H1 (cell line): ENCODE measurements around the gene SCMH1. TPM values are rescaled to one million over a fixed set of nuclear protein-coding genes. Genes with fewer than 3 reads are reported as not detected.

Experiments
- CHD7 ChIP-seq: fragments of 300-600 bp; sonication (generic); IDR thresholded peaks from 2 replicates; pipeline ENCODE4 v1.7.1; 2012; ENCODE audit warnings: low read length, moderate library complexity, mild to moderate bottlenecking, inconsistent platforms; ENCODE audit not compliant: insufficient replicate concordance
- PHF8 ChIP-seq: fragments of 200-600 bp; sonication (generic); conservative IDR thresholded peaks from 2 replicates; pipeline ENCODE4 v1.7.1; 2012; ENCODE audit warnings: low read depth, mild to moderate bottlenecking, inconsistent platforms, low read length, moderate library complexity
- POLR2A ChIP-seq, 2 experiments: IDR thresholded peaks; 1 replicate in 1 of 2; 2 replicates in 1 of 2; pipeline ENCODE4 v1.6.1; 2011; ENCODE audit warnings: low read depth in 2 of 2, low read length in 2 of 2, mild to moderate bottlenecking in 2 of 2; ENCODE audit errors: control extremely low read depth in 1 of 2
- SRF ChIP-seq: IDR thresholded peaks from 2 replicates; pipeline ENCODE4 v1.6.1; 2011; ENCODE audit warnings: mild to moderate bottlenecking, low read depth, low read length, moderate library complexity
- TAF1 ChIP-seq: IDR thresholded peaks from 2 replicates; pipeline ENCODE4 v1.6.1; 2011; ENCODE audit warnings: mild to moderate bottlenecking, low read depth, low read length
- TCF12 ChIP-seq: IDR thresholded peaks from 2 replicates; pipeline ENCODE4 v1.6.1; 2011; ENCODE audit warnings: low read depth, mild to moderate bottlenecking, low read length
- polyA plus RNA-seq, 7 experiments: library from polyadenylated mRNA; depleted of rRNA in 3 of 7; stranded (reverse) in 5 of 7; unstranded in 2 of 7; fragments of >200 nt in 5 of 7; fragments of 200-250 nt in 2 of 7; gene quantifications; 1 replicate in 5 of 7; 2 replicates in 1 of 7; 4 replicates in 1 of 7; pipeline versions ENCODE4 v1.2.1 to v1.2.3, GENCODE V29; 2011 to 2013; ENCODE audit warnings: missing spikeins in 2 of 7, mixed read lengths in 2 of 7
- total RNA-seq: library from RNA; stranded (reverse); fragmentation: NEBNext Ultra II Directional; extraction: Animal tissue kit (Norgen Biotek cat#: 25700); gene quantifications from 2 replicates; pipeline ENCODE4 v1.2.1, GENCODE V29; 2021

SCMH1 gene
- total and polyA plus RNA-seq, 2 of the 8 experiments (the other 6 are each of a cell fraction or from before 2014, with no cell fraction given), result 16.6 to 30.7 TPM

- TF ChIP-seq CHD7 (no peak), POLR2A (IDR thresholded peaks at IDR 0.05; ENCODE audit: control extremely low read depth in 1 of 2, low read depth in 2 of 2, low read length in 2 of 2) (no peak), PHF8 (no peak), TCF12 (no peak), TAF1 (no peak), SRF (no peak)
Observed at GRCh38 chr1:41152622-41153044, 89.5 kb downstream of the SCMH1 start (continued).
